ENCODE results near the gene WDR18. TPM values are rescaled to one million over a fixed set of nuclear protein-coding genes. Genes with fewer than 3 reads are reported as not detected.

The WDR18 gene
- total and polyA plus RNA-seq, 8 donors: 12.3 to 84.8 (median 23.3) TPM

DNA sequence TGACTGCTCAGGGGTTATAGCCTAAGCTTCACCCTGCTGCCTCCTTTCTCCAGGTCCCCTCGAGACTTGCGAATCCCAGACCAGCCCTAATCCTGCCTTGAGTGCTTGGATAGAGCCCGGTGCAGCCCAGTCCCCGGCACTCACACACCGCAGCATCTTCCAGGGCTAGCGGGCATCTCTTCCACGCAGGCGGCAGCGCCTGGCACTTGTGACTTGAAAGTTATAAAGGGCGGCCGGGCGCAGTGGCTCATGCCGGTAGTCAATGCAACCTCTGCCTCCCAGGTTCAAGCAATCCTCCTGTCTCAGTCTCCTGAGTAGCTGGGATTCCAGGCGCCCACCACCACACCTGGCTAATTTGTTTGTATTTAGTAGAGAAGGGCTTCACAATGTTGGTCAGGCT, 1.9 kb downstream of the WDR18 start:
- Histone ChIP-seq H3K36me3 (no peaks in the 10 kb centered on the region), H3K4me3 (no peak overlapping the region), H3K9me3 (no peaks in the 10 kb centered on the region), H3K4me1 (peaks cover 0 to 15% (median 4%) of the 10 kb centered on the region in 3 donors), H3K27ac (no peak overlapping the region), H3K27me3 (no peaks in the 10 kb centered on the region)
- FAIRE-seq: no peak
- intact Hi-C loops (cut with DNase I): loop anchor here in 2 of 3 donors (10.0 kb wide), 3 partner anchors 61 to 221 kb away; partner anchors contain the start of gene ARID3A (in 1 of the 2)
- ATAC-seq: no peak
- no peak for DNase-seq
- TF ChIP-seq, protein P1, sequence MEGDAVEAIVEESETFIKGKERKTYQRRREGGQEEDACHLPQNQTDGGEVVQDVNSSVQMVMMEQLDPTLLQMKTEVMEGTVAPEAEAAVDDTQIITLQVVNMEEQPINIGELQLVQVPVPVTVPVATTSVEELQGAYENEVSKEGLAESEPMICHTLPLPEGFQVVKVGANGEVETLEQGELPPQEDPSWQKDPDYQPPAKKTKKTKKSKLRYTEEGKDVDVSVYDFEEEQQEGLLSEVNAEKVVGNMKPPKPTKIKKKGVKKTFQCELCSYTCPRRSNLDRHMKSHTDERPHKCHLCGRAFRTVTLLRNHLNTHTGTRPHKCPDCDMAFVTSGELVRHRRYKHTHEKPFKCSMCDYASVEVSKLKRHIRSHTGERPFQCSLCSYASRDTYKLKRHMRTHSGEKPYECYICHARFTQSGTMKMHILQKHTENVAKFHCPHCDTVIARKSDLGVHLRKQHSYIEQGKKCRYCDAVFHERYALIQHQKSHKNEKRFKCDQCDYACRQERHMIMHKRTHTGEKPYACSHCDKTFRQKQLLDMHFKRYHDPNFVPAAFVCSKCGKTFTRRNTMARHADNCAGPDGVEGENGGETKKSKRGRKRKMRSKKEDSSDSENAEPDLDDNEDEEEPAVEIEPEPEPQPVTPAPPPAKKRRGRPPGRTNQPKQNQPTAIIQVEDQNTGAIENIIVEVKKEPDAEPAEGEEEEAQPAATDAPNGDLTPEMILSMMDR (IDR thresholded peaks at IDR 0.05): no peak
- 86 to 91% methylated on average over 14 of the region's 14 CpGs for WGBS, 2 donors

DNA sequence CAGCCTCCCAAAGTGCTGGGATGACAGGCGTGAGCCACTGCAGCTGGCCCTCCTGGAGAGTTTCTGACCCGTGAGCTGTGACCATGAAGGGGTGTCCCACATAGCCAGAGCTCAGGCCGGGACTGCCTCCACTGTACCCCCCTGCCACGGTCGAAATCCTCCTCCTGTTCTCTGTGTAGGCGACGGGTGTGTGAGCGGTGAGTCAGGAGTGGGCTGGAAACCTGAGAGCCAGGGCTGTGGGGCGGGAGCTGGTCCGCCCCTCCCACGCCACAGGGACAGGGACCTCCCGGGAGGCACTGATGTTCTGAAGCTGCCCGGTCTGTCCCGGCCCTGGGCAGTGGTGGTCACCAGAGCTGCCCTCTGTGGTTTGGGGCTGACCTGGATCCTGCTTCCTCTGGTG, 3.9 kb downstream of the WDR18 start:
- Histone ChIP-seq H3K27me3 (no peaks in the 10 kb centered on the region), H3K36me3 (no peaks in the 10 kb centered on the region), H3K9me3 (no peaks in the 10 kb centered on the region), H3K27ac (no peak overlapping the region), H3K4me1 (peaks cover 0 to 12% (median 4%) of the 10 kb centered on the region in 3 donors), H3K4me3 (no peak overlapping the region)
- ATAC-seq (no peak), DNase-seq (no peak), FAIRE-seq (no peak)
- intact Hi-C loops (cut with DNase I): loop anchor here in 2 of 3 donors (10.0 kb wide), 3 partner anchors 63 to 223 kb away; partner anchors contain the start of gene ARID3A (in 1 of the 2)
- 75 to 81% methylated on average over 14 of the region's 14 CpGs for WGBS, 2 donors
- TF ChIP-seq, protein P1 (IDR thresholded peaks at IDR 0.05): no peak

DNA sequence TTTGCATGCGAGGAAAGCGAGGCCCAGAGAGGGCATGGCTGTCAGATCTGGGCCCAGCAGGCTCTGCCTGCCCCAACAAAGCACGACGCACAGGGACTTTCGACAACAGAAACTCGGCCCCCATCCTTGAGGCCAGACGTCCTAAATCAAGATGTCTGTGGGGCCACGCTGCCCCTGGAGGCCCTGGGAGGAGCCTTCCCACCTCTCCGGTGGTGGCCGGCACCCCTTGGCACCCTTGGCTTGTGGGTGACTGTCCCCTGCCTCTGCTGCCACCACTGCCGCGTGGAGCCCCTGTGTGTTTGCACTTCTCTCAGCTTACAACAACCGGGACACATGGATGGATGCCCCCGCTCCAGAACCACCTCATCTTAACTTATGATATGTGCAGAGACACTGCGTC, 4.4 kb downstream of the WDR18 start:
- no peaks in the 10 kb centered on the region for H3K27me3 ChIP-seq
- TF ChIP-seq, protein P1 (IDR thresholded peaks at IDR 0.05): no peak
- no peaks in the 10 kb centered on the region for H3K9me3 ChIP-seq
- no peaks in the 10 kb centered on the region for H3K36me3 ChIP-seq
- H3K4me3 ChIP-seq: no peak overlapping the region
- H3K4me1 ChIP-seq: peaks cover 0 to 11% (median 4%) of the 10 kb centered on the region in 3 donors
- DNase-seq (peak in 1 of 6 donors; percentile 63), ATAC-seq (no peak), FAIRE-seq (no peak)
- 87 to 88% methylated on average over 15 of the region's 15 CpGs for WGBS, 2 donors
- intact Hi-C loops (cut with DNase I): loop anchor here in 2 of 3 donors (10.0 kb wide), 3 partner anchors 64 to 224 kb away; partner anchors contain the start of gene ARID3A (in 1 of the 2)
- no peak overlapping the region for H3K27ac ChIP-seq

DNA sequence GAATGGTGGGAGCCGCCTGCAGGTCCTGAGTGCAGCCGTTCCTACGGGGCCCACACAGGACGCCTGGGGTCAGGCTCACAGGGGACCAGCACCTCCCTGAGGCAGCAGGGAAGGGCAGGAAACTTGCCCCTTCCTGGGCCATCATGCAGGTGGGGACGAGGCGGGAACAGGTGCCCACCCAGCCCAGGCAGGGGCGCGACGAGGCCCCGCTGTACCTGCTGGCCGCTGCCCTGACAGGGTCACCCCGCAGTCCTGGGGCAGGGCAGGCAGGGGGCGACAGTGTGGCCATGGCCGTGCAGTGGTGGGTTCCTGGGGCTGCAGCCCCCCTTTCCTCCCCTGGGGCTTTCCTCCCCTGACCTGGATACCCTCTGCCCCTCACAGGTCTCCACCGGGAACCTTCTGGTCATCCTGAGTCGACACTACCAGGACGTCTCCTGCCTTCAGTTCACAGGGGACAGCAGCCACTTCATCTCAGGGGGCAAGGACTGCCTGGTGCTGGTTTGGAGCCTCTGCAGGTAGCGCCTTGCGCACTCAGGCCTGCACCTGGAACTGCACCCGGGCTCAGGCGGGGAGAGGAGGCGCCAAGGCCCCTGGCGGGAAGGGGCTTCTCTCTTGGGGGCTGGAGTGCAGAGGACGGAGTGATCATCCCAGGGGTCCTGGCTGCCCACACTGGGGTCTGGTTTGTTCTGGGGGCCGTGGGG, 5.4 kb downstream of the WDR18 start:
- Histone ChIP-seq H3K4me3 (no peak overlapping the region), H3K9me3 (no peaks in the 10 kb centered on the region), H3K36me3 (no peaks in the 10 kb centered on the region), H3K27ac (peak overlapping the region in 1 of 4 donors; percentile 33), H3K4me1 (peaks cover 0 to 7% (median 4%) of the 10 kb centered on the region in 3 donors), H3K27me3 (no peaks in the 10 kb centered on the region)
- FAIRE-seq (no peak), ATAC-seq (no peak), DNase-seq (peak in 4 of 6 donors; percentile 12 to 64 (median 48))
- intact Hi-C loops (cut with DNase I): loop anchor here in 2 of 3 donors (10.0 kb wide), 3 partner anchors 65 to 225 kb away; partner anchors contain the start of gene ARID3A (in 1 of the 2)
- TF ChIP-seq, protein P1 (IDR thresholded peaks at IDR 0.05): no peak
- WGBS, 2 donors: 88 to 89% methylated on average over 17 to 25 of the region's 25 CpGs
